Esophagus muscularis mucosa (tissue), 4 donors: Measurements from ENCODE around the gene TBC1D14. TPM values are rescaled to one million over a fixed set of nuclear protein-coding genes. Genes with fewer than 3 reads are reported as not detected.
"Not testable (repeated sequence)": the region's sequence is repeated elsewhere in the genome, so short reads cannot be mapped to it uniquely, and the experiment has no call there.

Source experiments
- DNase-seq: peaks from one replicate; pipeline ENCODE4 v3.0.0-alpha.2; 2017; ENCODE audit errors: extremely low spot score
- H3K27ac ChIP-seq, 4 donors: fragments of 200-600 bp; sonication (generic); replicated peaks in 1 of 4; 1 replicate in 3 of 4; 2 replicates in 1 of 4; pipeline ENCODE4 v1.5.1; 2016 to 2019; ENCODE audit warnings: mild to moderate bottlenecking in 1 of 4
- H3K27me3 ChIP-seq, 4 donors: fragments of 200-600 bp; sonication (generic); one replicate each; pipeline versions ENCODE4 v1.5.1 to v1.6.0; 2016 to 2019
- H3K36me3 ChIP-seq, 4 donors: fragments of 200-600 bp; sonication (generic); one replicate each; pipeline ENCODE4 v1.5.1; 2016 to 2019
- H3K4me1 ChIP-seq, 4 donors: fragments of 200-600 bp; sonication (generic); one replicate each; pipeline ENCODE4 v1.5.1; 2016 to 2019
- H3K4me3 ChIP-seq, 4 donors: fragments of 200-600 bp; sonication (generic); 1 replicate in 2 of 4; 2 replicates in 2 of 4; pipeline ENCODE4 v1.5.1; 2016 to 2019; ENCODE audit warnings: mild to moderate bottlenecking in 4 of 4, moderate library complexity in 1 of 4
- H3K9me3 ChIP-seq, 4 donors: fragments of 200-600 bp; sonication (generic); 1 replicate in 3 of 4; 2 replicates in 1 of 4; pipeline ENCODE4 v1.5.1; 2016 to 2019
- CTCF ChIP-seq, 3 experiments: fragments of 200-600 bp in 2 of 3; fragments of 450-650 bp in 1 of 3; sonication (generic) in 2 of 3; IDR thresholded peaks; one replicate each; pipeline ENCODE4 v1.5.1; 2017 to 2019; ENCODE audit warnings: antibody characterized with exemption in 3 of 3, mild to moderate bottlenecking in 2 of 3, moderate library complexity in 1 of 3
- EP300 ChIP-seq: sonication (generic); formaldehyde crosslinking; IDR thresholded peaks from one replicate; pipeline ENCODE4 v1.6.1; 2017; ENCODE audit warnings: antibody characterized with exemption
- POLR2A ChIP-seq: fragments of 450-650 bp; IDR thresholded peaks from one replicate; pipeline ENCODE4 v1.6.1; 2017; ENCODE audit warnings: antibody characterized with exemption, moderate library complexity, mild to moderate bottlenecking, low read depth
- POLR2AphosphoS5 ChIP-seq, 2 donors: sonication (generic); formaldehyde crosslinking; IDR thresholded peaks; one replicate each; pipeline ENCODE4 v1.6.1; 2017; ENCODE audit warnings: antibody characterized with exemption in 2 of 2
- WGBS: methylation state at CpG from one replicate; pipeline ENCODE4 v1.1.5; 2018; 5-methylcytosine and 5-hydroxymethylcytosine counted together
- intact Hi-C: fragments of 100-400 bp; cut with DNase I; formaldehyde crosslinking; loops from one replicate; pipeline ENCODE4 v1.15.1; 2023
- total RNA-seq, 4 donors: library from RNA; depleted of rRNA; stranded (reverse); fragments of >200 nt; gene quantifications; one replicate each; pipeline versions ENCODE4 v1.1.0 to v1.2.1, GENCODE V29; 2016

Gene TBC1D14
- total RNA-seq, 4 donors from 2014 or later: 37.0 to 49.4 (median 44.2) TPM

GRCh38 chr4:6972911-6973310, 63.3 kb downstream of the TBC1D14 start:
- H3K4me3 ChIP-seq: no peak overlapping the region
- intact Hi-C loops: loop anchor here (5.0 kb wide), 1 partner anchor 251 kb away; no protein-coding TSS in a partner anchor
- WGBS: 90% methylated on average over 9 of the region's 9 CpGs

GRCh38 chr4:6974138-6974848, 64.7 kb downstream of the TBC1D14 start:
- TF ChIP-seq CTCF (IDR thresholded peaks at IDR 0.05) (peak; percentile 96 to 99 (median 98)), EP300 (no peak), POLR2AphosphoS5 (IDR thresholded peaks at IDR 0.05) (peak; percentile 52 to 78), POLR2A (no peak)
- H3K9me3 ChIP-seq: no peaks in the 10 kb centered on the region
- 22% methylated on average over 7 of the region's 7 CpGs for WGBS
- peak; percentile 95 for DNase-seq
- H3K4me3 ChIP-seq: no peak overlapping the region
- peaks cover 0 to 7% (median 3%) of the 10 kb centered on the region in 4 donors for H3K36me3 ChIP-seq
- peaks cover 0 to 15% (median 11%) of the 10 kb centered on the region in 4 donors for H3K4me1 ChIP-seq
- no peak overlapping the region for H3K27ac ChIP-seq
- no peaks in the 10 kb centered on the region for H3K27me3 ChIP-seq
- intact Hi-C loops: loop anchor here (2.0 to 5.0 kb wide), 2 partner anchors 97 to 252 kb away; no protein-coding TSS in a partner anchor

More at GRCh38 chr4:6972911-6973310, 63.3 kb downstream of the TBC1D14 start:
- no peaks in the 10 kb centered on the region for H3K27me3 ChIP-seq
- TF ChIP-seq EP300: no peak
- TF ChIP-seq POLR2AphosphoS5 (IDR thresholded peaks at IDR 0.05): no peak
- TF ChIP-seq CTCF (IDR thresholded peaks at IDR 0.05): no peak
- TF ChIP-seq POLR2A: no peak
- peaks cover 4 to 16% (median 13%) of the 10 kb centered on the region in 4 donors for H3K36me3 ChIP-seq
- H3K9me3 ChIP-seq: no peaks in the 10 kb centered on the region
- H3K4me1 ChIP-seq: peaks cover 0 to 15% (median 11%) of the 10 kb centered on the region in 4 donors
- DNase-seq: no peak
- no peak overlapping the region for H3K27ac ChIP-seq

- 99% methylated on average over 14 of the region's 33 CpGs for WGBS
- DNase-seq, H3K27ac ChIP-seq, H3K9me3 ChIP-seq, H3K4me3 ChIP-seq, intact Hi-C loops, H3K36me3 ChIP-seq, H3K27me3 ChIP-seq: not testable (repeated sequence)
- H3K4me1 ChIP-seq: peaks cover 0 to 13% (median 10%) of the 10 kb centered on the region in 4 donors
Measured at GRCh38 chr4:6977846-6978245, 68.2 kb downstream of the TBC1D14 start.

GRCh38 chr4:6983544-6984142, 74.0 kb downstream of the TBC1D14 start:
- intact Hi-C loops: no loop called here
- Histone ChIP-seq H3K27me3 (no peaks in the 10 kb centered on the region), H3K36me3 (no peaks in the 10 kb centered on the region), H3K9me3 (no peaks in the 10 kb centered on the region), H3K4me1 (peaks cover 25 to 37% (median 34%) of the 10 kb centered on the region in 4 donors), H3K27ac (no peak overlapping the region), H3K4me3 (no peak overlapping the region)
- 89% methylated on average over 4 of the region's 4 CpGs for WGBS
- TF ChIP-seq CTCF (IDR thresholded peaks at IDR 0.05) (no peak), POLR2AphosphoS5 (IDR thresholded peaks at IDR 0.05) (no peak)
- no peak for DNase-seq

GRCh38 chr4:6984612-6985425, 75.2 kb downstream of the TBC1D14 start:
- Histone ChIP-seq H3K27ac (no peak overlapping the region), H3K27me3 (no peaks in the 10 kb centered on the region), H3K4me1 (peaks cover 32 to 49% (median 45%) of the 10 kb centered on the region in 4 donors), H3K9me3 (no peaks in the 10 kb centered on the region), H3K4me3 (peak overlapping the region in 2 of 4 donors; percentile 72 to 90), H3K36me3 (no peaks in the 10 kb centered on the region)
- DNase-seq: no peak
- intact Hi-C loops: loop anchor here (5.0 kb wide), 2 partner anchors 82 to 268 kb away; partner anchors contain the start of genes BLOC1S4 and GRPEL1
- WGBS: 89% methylated on average over 13 of the region's 13 CpGs
- TF ChIP-seq CTCF (IDR thresholded peaks at IDR 0.05): no peak
- no peak for TF ChIP-seq POLR2AphosphoS5 (IDR thresholded peaks at IDR 0.05)
- TF ChIP-seq EP300: no peak
- TF ChIP-seq POLR2A: no peak
